ENCODE data around the gene PPHLN1.
"Not testable (repeated sequence)": the region's sequence is repeated elsewhere in the genome, so short reads cannot be mapped to it uniquely, and the experiment has no call there.

PPHLN1 gene

GRCh38 chr12:42325326-42325652 lies 678 bp upstream of the PPHLN1 start:
- DNase-seq: no peak

DNA sequence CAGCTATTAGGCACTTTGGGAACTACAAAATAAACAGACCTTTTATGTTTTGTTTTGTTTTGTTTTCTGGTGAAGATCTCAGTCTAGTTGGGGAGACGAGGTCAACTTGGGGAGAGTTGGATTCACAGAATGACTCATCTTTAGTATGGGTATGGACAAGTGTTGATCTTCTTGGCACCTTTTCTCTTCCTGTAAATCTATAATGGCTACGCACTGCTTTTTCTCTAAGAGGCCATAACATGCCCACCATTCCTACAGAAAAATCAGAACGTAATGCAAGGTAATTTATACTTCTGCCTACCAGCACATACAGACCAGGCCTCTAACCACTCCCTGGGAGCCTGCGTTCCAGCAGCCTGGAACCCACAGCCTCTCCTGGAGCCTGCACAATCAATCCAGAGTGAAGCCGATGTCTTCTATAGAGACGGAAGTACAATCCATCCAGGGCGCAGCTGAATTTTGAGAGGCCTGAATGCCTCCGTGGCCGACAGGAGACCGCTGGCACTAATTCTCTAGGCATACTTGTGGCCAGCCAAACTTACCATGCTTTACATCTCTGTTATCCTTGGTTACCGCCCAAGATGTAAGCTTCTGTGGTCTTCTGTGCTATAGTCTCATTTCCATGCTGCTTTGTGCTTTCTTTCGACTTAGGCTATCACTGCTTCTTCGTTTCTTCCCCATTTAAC lies 717 bp downstream of the PPHLN1 start:
- no peak for DNase-seq

DNA sequence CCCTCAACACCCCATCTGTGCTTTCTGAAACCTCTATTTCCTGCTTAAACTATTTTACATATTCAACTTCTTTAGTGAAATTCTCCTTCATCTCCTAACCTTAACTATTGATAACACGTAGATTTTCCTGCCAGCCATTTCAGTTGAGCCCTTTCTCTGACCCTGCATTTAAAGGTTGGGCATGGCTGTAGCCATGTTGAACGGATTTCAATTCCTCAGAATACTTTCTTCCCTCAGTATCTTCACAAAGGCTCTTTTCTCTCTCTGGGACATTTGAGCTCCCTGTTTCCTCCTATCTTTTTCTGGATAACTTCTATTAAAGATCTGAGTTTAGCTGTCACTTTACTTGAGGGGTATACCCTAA lies 1.2 kb downstream of the PPHLN1 start:
- no peak for DNase-seq

GRCh38 chr12:42330097-42330496 lies 4.1 kb downstream of the PPHLN1 start:
- not testable (repeated sequence) for DNase-seq

DNA sequence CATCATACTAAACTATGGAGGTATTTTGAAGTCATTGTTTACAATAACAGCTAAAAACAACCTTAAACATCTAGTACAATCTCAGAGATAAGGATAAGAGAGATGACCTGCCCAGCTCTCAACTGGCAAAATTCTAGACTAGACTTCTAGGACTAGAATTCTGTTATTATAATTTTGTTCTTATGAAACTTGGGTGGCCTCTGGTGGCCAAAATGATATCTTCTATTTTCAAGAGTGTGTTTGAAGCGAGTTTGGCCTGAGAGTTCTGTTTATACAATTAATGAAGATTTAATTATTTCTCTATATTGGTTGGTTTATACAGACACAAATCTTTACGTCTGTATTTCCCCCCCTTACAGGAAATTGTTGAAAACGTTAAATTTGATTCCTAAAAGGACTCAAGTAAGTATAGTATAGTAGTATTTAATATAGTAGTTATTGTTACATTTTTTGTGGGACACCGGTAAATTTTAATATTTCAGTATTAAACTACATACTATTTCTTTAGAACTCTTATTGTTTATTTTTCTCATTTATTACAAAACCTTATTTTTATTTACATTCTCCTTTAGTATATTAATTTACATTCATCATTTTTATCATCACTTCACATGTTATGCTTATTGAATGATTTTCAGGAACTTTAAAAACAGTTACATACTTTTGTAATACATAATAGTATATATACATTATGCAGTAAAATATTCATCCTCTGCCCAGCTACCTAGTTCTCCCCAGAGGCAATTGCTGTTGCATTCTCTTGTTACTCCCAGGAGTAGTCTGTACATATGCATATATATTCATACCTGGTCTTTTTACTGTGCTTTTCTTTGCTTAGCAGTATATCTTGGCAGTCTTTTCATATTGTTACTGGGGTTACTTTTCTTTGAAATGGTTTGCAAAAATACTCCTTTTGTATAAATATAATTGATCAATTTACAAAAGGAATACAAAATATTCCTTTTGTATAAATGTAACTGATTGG lies 6.6 kb downstream of the PPHLN1 start:
- DNase-seq: no peak

DNA sequence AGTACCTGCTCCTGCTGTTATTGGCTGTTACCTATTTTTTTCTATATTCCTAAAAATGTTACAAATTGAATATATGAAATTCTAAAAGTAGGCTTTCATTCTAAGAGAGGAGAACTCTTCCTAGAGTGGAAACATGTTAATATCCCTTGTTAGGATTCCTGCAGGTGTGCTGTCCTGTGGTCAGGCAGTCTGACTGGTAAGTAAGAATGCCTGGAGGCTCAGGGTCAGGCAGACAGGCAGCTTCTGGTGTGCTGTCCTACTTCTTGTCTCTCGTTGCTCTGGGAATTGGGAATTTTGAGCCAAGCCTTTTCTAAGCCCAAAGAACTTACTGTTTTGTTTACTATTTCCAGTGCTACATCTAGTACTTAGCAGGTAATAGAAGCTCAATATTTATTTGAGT lies 10.3 kb downstream of the PPHLN1 start:
- no peak for DNase-seq

- no peak for DNase-seq
These were observed 12.3 kb downstream of the PPHLN1 start for GRCh38 chr12:42338280-42338679.

DNA sequence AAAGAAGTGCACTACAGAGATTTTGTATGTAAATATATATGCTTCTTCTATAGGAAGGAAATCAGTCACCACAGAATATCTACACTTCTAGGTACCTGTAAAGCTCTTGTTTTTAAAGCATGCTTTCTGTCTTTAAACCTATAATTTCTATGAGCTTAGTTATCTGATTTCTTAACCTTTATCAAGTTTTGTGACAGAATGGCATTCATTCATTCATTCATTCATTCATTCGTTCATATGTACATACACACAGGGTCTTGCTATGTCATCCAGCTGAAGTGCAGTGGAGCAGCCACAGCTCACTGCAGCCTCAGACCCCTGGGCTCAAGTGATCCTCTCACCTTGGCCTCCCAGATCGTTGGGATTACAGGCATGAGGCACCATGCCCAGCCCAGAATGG lies 16.1 kb downstream of the PPHLN1 start:
- no peak for DNase-seq

- no peak for DNase-seq
These were observed 17.8 kb downstream of the PPHLN1 start for GRCh38 chr12:42343721-42344120.

GRCh38 chr12:42346403-42347002 lies 20.5 kb downstream of the PPHLN1 start:
- no peak for DNase-seq

GRCh38 chr12:42349119-42350020 lies 23.4 kb downstream of the PPHLN1 start:
- DNase-seq: not testable (repeated sequence)

DNA sequence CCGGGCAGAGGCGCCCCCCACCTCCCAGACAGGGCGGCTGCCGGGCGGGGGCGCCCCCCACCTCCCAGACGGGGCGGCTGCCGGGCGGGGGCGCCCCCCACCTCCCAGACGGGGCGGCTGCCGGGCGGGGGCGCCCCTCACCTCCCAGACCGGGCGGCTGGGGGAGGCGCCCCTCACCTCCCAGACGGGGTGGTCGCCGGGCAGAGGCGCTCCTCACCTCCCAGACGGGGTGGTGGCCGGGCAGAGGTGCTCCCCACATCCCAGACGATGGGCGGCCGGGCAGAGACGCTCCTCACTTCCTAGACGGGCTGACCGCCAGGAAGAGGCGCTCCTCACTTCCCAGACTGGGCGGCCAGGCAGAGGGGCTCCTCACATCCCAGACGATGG lies 24.0 kb downstream of the PPHLN1 start:
- DNase-seq: not testable (repeated sequence)

- no peak for DNase-seq
These were observed 30.4 kb downstream of the PPHLN1 start for GRCh38 chr12:42356344-42356743.

GRCh38 chr12:42360747-42361403 lies 34.9 kb downstream of the PPHLN1 start:
- DNase-seq: no peak

DNA sequence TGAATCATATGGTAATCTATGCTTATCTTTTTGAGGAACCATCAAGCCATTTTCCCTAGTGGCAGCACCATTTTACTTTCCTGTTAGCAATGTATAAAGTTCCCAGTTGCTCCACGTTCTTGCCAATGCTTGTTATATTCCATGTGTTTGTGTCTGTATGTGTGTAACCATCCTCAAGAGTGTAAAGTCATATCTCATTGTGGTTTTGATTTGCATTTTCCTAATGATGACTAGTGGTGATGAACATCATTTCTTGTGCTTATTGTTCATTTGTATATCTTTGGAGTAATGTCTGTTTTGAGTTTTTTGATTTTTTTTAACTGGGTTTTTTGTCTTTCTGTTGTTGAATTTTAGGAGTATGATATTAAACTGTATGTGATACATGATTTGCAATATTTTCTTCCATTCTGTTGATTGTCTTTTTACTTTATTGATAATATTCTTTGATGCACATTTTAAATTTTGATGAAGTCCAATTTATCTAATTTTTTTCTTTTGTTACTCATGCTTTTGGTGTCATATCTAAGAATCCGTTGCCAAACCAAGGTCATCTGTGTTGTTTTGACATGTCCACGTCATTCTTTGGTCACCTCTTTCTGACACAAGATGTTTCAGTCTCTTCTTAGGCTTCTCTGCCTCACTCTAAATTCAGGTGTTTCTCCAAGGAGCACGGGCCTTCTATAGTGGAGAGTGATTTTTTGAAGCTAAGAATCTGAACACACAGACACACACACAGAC lies 36.1 kb downstream of the PPHLN1 start:
- DNase-seq: no peak

- DNase-seq: no peak
These were observed 36.8 kb downstream of the PPHLN1 start for GRCh38 chr12:42362647-42363260.

GRCh38 chr12:42364692-42365091 lies 38.7 kb downstream of the PPHLN1 start:
- no peak for DNase-seq

DNA sequence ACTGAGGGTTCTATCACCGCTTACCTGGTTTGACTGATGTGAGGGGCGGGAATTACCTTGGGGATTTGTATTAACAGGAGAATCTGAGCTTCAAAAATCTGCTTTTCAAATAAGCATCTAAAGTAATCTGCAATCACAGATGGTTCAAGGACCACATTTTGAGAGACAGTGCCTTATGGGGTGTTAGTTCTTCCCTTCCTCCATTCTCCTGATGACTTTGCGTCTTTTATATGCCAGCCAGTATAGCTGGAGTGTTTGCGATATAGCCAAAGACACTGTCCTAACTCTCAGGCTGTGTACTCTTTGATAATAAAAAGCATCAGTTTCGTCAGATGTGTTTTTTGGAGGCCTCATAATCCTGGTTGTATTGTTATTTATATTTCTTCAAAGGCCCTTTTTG lies 39.5 kb downstream of the PPHLN1 start:
- no peak for DNase-seq

- DNase-seq: no peak
These were observed 44.0 kb downstream of the PPHLN1 start for GRCh38 chr12:42370013-42370412.

DNA sequence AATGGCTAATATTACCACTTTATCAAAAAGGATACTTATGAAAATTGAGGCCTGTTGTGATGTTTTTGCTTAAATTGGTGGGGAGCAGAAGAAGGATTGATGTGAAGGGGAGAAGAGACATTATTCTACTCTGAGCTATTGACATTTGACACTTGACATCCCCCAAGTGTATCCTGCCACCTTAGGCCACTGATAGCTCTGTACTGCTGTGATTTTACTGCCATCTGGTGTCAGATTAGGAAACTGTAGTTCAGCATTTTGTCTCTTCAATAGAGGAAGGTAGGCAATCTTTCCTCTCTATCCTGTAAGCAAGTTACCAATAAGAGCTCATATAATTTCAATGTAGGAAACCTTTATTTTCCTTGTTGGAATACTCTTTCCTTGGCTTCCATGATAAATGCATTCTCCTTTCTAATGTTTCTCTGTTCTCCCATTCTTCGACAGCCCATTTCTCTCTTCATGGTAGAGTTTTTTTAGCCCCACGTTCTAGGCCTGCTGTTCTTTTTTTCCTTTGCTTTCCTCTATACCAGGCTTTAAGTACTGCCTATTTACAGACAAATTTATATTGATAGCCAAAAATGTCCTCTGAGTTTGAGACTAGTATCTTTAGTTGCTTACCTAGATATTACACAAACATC lies 46.3 kb downstream of the PPHLN1 start:
- no peak for DNase-seq

GRCh38 chr12:42373669-42374068 lies 47.7 kb downstream of the PPHLN1 start:
- no peak for DNase-seq
